ENCODE data around the gene TNS4. TPM values are rescaled to one million over a fixed set of nuclear protein-coding genes. Genes with fewer than 3 reads are reported as not detected.
A peak's percentile ranks its signal among the peaks of the same experiment; 100 is the strongest.

The TNS4 gene
- total RNA-seq, 1 donor from 2014 or later, result 0.78 TPM

DNA sequence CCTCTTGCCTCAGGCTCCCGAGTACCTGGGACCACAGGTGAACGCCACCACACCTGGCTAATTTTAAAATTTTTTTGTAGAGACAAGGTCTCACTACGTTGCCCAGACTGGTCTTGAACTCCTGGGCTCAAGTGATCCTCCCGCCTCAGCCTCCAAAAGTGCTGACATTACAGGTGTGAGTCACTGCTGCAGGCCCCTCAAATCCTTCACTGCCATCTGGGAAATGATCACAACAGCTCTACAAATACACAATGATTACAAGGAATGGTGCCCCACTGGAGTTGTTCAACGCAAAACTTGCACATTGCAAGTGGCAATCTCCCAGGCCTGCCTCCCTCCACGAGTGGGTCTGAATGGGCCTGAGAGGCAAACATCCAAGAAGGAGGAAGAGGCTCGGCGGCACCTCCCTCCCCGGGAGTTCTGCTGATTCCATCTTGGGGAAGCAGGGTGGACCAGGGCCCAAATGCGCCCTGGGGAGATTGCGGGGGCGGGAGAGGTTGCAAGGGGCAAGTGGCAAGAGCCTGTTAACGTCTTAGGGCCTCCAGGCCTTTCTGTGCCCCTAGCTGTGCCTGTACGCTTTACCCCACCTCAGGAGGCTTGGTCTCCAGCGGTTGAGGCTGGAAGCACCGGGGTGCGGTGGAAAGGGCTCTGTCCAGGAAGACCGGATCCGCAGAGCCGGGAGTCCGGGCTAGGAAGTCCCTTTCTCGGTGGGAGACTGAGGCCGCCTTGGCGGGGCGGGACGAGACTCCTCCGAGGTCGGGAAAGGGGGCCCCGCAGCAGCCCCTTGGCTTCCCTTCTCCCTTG, 58.8 kb downstream of the TNS4 start:
- H3K27ac ChIP-seq, result peak overlapping the region; percentile 90
- H3K4me1 ChIP-seq, result peaks cover 25% of the 10 kb centered on the region
- intact Hi-C loops (cut with DNase I), result loop anchor here (5.0 kb wide), 1 partner anchor 115 kb away; no protein-coding TSS in a partner anchor
- no peaks in the 10 kb centered on the region for H3K9me3 ChIP-seq
- H3K4me3 ChIP-seq, result peak overlapping the region; percentile 81
- peak; percentile 7 for TF ChIP-seq CTCF (IDR thresholded peaks at IDR 0.05)
- ATAC-seq (peak; percentile 18), DNase-seq (peak; percentile 75)
- H3K36me3 ChIP-seq, result no peaks in the 10 kb centered on the region
- H3K27me3 ChIP-seq, result no peaks in the 10 kb centered on the region

DNA sequence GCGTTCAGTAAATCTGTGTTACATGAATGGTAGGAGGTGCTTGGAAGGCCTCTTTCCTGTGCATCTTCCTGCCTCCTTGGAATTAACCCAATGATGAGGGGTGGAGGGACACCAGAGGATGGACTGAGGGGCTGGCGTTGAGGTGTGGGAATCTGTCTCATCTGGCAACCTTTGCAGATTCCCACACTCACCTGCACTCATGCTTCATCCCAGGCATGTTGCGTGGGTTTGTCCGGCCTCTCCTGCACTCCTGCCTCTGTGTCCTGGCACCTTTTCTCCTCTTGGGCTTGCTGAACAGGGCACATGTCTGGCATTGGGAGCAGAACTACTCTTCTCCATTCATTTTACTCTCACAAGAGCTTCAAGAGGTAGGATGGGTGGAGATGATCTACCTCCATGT, 61.3 kb downstream of the TNS4 start:
- ATAC-seq (no peak), DNase-seq (no peak)
- H3K4me1 ChIP-seq, result peaks cover 11% of the 10 kb centered on the region
- intact Hi-C loops (cut with DNase I), result loop anchor here (5.0 kb wide), 1 partner anchor 117 kb away; no protein-coding TSS in a partner anchor
- no peaks in the 10 kb centered on the region for H3K36me3 ChIP-seq
- no peaks in the 10 kb centered on the region for H3K27me3 ChIP-seq
- no peak for TF ChIP-seq CTCF (IDR thresholded peaks at IDR 0.05)
- no peak overlapping the region for H3K27ac ChIP-seq
- H3K4me3 ChIP-seq, result no peak overlapping the region
- no peaks in the 10 kb centered on the region for H3K9me3 ChIP-seq

DNA sequence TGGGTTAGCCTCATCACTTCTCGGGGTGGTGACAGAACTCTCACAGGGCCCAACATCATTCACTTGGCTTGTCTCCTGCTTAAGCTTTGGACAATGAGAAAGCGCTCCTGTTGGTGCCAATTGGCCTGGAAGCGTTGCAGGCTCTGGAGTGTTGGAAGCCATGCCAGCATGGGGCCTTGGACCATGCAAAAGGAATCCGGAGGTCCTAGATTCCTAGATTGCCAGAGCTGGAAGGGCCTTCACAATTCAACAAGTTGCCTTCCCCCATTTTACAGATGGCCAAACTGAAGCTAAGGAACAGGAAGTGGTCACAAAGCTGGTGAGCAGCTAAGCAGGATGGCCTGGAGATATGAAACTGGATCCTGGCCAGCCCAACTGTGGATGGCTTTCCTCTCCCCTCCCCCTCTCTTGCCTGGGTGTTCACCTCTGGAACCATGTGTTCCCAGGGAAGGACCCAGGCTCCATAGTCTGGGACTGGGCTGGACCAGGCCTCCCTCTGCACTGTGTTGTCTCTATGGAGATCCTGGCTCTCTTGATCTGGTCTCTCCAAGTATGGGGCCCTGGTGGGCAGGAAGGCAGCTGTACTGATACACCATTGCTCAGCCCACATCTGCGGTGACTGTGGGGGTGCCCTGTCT, 64.2 kb downstream of the TNS4 start:
- Histone ChIP-seq H3K4me1 (peaks cover 3% of the 10 kb centered on the region), H3K27ac (no peak overlapping the region), H3K36me3 (no peaks in the 10 kb centered on the region), H3K9me3 (no peaks in the 10 kb centered on the region), H3K27me3 (no peaks in the 10 kb centered on the region), H3K4me3 (no peak overlapping the region)
- ATAC-seq (peak; percentile 9), DNase-seq (no peak)
- intact Hi-C loops (cut with DNase I), result no loop called here
- no peak for TF ChIP-seq CTCF (IDR thresholded peaks at IDR 0.05)

DNA sequence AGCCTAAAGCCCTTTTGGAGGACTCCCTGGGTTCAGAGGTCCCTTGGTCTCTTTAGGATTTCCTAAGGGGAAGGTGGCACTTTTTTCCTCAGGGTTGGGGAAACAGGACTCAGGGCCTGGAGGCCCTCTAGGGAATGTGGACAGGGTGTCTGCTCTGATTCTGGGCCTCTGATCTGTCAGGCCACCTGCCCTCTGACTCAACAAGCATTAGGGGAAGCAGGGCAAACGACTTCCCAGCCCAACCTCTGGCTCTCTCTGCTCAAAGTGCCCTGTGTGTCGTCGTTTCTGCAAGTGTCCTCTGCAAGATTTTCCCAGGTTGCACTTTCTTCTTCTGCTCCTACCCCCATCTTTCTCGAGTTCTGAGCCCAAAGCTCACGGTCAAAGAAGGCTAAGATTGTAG, 64.8 kb downstream of the TNS4 start:
- no peaks in the 10 kb centered on the region for H3K9me3 ChIP-seq
- intact Hi-C loops (cut with DNase I), result no loop called here
- no peaks in the 10 kb centered on the region for H3K4me1 ChIP-seq
- no peak overlapping the region for H3K27ac ChIP-seq
- DNase-seq, result no peak
- H3K36me3 ChIP-seq, result no peaks in the 10 kb centered on the region
- TF ChIP-seq CTCF (IDR thresholded peaks at IDR 0.05), result no peak
- H3K4me3 ChIP-seq, result no peak overlapping the region
- ATAC-seq, result no peak
- no peaks in the 10 kb centered on the region for H3K27me3 ChIP-seq

DNA sequence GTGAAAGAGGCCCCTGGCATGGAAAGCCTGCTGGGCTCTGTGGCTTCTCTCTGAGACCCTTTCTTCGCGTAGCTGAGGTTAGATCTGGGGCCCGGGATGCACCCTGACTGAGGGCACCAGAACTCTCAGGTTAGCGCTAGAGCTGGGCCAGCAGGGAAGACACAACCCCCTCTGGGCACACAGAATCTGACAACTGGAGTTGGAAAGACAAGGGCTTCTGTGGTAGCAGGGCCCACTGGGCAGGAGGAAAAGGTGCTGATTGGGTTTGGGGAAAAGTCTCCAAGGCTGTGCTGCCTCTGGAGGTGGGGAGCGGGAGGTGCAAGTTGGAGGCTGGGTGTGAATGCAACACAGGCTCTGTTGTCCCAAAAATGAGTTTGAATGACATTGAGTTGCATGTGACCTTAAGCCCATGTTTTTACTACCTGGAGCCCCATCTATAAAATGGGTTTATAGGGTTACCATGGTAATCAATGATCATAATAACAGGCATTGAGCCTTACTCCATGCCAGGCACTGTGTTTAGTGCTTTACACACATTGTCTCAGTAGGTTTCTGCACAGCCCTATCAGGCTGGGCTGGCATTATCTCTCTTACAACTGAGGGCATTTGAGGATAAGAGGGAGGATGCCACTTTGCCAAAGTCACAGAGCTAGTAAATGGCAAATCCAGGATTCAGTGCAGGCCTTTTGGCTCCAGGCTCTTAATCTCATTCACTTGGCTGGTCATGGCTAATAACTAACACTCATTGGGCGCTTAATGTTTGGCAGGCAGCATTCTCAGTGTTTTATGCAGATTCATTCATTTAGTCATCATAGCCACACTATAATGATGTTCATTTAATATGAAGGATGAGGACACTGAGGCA, 67.6 kb downstream of the TNS4 start:
- intact Hi-C loops (cut with DNase I), result no loop called here
- H3K9me3 ChIP-seq, result no peaks in the 10 kb centered on the region
- no peak overlapping the region for H3K4me3 ChIP-seq
- no peaks in the 10 kb centered on the region for H3K36me3 ChIP-seq
- TF ChIP-seq CTCF (IDR thresholded peaks at IDR 0.05), result peak; percentile 51
- peak; percentile 45 for ATAC-seq
- no peaks in the 10 kb centered on the region for H3K4me1 ChIP-seq
- H3K27ac ChIP-seq, result no peak overlapping the region
- H3K27me3 ChIP-seq, result no peaks in the 10 kb centered on the region
- DNase-seq, result peak; percentile 52
